SKM-1 treated with dmso at 0.1 percent for 144 hours (cell line): ENCODE measurements around the gene WDR33.

Experiments
- DNase-seq: peaks from one replicate; lab custom pipeline; 2025; ENCODE audit not compliant: unreplicated experiment; lab: John Stamatoyannopoulos, UW

WDR33 gene

DNA sequence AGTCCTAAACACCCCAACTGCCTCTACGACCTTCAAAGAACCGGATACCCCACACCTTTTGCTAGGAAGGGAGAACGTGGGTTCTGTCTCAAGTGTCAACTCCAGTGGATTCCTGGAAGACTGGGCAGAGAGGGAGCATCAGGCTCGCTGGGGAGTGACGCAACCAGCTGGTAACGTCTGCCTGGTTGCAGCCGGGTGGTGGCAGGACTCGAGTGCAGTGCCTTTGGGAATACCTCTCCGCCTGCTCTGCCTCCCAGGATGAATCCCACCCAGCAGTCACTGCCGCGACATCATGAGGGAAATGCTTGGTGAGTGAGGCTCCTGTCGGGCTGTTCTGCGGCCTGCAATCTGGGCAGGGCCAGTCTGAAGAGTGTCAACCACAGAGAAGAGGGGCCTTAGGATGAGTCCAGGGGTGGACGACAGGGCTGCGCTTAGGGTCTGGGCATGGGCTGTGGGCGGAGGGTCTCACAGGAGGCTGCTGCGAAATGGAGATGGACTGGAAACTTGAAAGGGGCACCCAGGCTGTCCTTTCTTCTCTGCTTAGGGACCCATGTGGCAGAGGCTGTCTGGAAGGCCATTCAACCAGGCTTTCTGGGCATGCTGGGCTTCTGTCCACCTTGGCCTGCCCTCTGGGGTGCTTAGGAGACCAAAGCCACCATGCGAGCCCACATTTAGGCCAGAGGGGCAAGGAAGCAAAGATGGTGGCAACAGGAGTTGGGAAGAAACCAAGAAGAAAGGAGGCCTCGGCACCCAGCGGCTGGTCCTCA is 152.1 kb downstream of the WDR33 start:
- DNase-seq = no peak

DNA sequence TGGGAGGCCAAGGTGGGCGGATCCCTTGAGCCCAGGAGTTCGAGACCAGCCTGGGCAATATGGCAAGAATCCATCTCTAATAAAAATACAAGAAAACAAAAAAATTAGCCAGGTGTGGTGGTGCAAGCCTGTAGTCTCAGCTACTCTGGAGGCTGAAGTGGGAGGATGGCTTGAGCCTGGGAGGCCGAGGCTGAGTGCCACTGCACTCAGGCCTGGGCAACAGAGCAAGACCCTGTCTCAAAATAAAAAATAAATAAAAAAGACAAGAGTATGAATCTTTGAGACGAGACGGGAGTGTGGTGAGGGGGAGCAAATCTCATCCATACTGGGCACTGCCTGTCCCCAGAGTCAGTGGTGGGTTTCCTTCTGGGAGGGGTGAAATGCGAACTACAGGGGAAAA is 152.8 kb downstream of the WDR33 start:
- no peak for DNase-seq

DNA sequence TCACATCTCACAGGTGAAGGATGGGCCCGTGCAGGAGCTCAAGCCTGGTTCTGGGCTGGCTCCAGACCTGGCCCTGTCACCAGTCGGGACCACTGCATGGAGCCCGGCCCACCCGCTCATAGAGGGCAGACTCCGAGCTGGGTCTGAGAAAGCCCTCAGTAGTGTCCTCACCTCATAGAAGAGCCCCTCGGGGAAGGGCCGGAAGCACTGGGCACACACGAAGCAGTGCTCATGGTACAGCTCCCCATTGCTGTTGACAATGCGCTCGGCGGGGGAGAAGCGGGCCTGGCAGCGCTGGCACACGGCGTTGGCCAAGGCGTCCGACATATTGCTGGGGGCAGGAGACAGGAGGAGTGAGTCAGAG is 153.8 kb downstream of the WDR33 start:
- no peak for DNase-seq

DNA sequence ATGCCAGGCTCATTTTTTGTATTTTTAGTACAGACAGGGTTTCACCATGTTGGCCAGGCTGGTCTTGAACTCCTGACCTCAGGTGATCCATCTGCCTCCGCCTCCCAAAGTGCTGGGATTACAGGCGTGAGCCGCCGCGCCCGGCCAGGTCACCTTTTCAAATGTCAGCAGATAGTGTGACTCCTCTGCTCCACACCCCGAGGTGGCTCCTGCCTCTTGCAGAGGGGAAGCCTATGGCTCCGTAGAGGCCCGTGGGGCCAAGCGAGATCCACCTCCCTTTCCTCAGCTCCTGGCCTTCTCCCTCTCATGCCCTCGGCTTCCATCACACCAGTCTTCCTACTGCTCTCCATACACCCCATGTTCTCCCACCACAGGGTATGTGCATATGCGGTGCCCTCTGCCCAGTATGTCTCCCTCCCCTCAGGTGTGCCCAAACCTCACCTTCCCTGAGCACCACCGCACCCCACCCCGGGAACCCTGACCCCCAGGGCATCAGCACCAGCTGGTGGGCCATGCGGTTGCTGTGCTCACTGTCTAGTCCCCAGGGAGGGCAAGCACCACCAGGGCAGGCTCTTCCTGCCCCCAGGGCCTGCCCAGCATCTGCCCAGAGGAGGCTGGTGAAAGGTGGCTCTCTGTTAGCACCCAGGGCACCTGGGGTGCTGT is 154.3 kb downstream of the WDR33 start:
- no peak for DNase-seq

DNA sequence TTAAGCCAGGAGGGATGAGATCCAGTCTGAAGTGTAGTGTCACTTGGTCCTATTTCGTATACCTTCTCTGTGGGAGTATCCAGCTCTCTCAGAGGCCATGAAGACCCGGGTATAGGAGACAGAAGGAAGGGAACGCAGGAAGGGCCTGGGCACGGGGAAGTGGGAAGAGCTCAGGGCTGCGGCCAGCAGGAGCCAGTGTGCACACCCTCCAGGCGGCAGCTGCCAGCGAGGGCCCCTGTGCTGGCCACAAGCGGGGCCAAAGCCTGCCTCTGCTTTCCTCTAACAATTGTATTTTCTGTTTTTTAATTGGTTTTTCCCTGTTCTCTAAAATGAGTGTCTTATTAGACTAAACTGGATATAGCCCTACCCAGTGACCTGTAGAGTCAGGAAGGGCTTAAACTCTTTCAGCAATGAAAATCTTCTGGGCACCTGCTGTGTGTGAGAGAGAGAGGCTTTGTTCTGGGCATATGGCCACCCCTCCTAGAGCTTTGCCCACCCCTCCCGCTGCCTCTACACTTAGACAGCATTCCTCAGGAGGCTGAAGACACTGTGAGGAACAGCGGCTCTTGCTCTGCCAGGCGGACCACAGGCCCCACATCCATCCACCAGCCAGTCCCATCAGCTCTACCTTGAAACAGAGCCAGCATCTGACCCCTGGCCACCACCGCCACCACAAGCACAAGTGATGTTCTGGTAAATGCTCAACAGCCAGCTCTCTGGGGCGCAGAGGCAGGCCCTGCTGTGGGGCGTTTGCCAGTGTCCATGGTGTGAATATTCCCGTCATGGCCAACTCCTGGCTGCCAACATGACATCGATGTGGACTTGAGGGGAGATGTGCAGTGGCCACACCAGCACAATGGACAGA is 155.5 kb downstream of the WDR33 start:
- DNase-seq = no peak

DNA sequence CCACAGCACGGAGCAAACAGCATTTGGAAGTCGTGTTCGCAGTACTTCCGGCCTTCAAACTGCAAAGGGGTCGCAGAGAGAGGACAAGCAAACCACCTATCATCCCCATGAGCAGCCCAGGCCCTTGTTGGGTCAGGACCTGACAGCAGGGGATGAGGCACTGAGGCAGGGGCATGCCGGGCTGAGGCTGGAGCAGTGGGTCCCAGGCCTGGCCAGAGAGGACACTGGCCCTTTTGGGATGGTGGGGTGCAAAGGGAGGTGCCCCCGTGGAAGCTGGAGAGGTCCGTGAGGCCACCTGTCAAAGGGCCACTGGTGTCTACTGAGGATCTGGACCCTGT is 156.2 kb downstream of the WDR33 start:
- no peak for DNase-seq

DNA sequence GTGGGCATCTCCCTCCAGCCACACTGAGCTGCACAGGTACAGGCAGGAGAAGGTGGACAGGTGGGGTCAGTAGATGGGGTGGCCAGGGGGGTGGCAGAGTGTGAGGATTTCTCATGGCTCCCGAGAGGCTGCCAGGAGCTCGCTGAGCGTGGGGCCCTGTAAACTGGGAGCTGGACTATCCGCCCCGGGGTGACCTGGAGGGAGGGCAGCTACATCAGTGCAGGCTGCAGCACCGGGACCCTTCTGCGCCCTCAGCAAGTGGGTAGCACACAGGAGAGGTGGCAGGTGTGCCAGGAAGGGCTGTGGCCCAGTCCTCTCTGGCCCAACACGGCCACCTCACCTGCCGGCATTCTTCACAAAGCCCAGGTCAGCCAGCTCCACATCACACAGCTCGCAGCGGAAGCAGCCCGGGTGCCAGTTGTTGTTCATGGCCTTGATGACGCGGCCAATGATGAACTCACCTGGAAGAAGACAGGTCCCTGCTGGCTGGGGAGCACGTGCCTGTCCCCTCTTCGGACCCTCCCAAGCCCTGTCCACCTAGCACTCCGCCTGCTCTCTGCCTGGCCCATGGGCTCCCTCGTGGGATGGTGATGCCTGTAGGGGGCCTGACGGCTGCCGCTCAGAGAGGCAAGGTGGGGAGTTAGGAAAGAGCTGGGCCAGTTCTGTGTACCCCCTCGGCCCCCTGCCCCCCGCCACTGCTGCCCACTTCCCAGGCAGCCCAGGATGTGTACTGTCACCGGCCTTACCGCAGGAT is 156.7 kb downstream of the WDR33 start:
- DNase-seq = no peak

DNA sequence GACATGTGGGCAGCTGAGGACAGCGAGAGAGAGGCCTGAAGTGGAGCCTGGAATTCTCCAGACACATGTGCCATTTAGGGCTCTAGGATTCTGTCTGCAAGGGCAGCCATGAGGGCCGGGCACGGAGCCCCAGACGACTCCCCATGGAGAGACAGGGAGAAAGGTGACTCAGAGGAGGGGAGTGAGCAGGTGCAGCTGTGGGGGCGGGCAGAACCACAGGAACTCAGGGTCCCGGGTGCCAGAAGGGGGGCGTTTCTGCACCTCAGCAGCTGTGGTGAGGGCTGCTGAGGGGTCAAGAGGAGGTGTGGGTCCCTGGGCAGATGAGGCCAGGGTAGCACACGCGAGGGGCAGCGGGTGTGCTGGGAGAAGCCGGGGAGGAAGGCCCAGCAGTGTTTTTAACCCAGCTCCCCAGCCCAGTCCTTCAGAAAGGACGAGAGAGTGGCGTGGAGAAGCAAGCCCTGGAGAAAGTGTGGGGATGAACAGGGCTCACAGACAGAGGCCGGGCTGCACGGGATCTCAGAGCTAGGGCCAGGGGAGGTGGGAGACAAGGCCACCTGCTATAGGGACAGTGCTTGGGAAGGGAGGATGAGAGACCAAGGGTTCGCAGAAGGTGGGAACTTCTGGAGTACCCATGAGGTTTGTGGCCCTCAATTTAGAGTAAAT is 157.4 kb downstream of the WDR33 start:
- DNase-seq = no peak

DNA sequence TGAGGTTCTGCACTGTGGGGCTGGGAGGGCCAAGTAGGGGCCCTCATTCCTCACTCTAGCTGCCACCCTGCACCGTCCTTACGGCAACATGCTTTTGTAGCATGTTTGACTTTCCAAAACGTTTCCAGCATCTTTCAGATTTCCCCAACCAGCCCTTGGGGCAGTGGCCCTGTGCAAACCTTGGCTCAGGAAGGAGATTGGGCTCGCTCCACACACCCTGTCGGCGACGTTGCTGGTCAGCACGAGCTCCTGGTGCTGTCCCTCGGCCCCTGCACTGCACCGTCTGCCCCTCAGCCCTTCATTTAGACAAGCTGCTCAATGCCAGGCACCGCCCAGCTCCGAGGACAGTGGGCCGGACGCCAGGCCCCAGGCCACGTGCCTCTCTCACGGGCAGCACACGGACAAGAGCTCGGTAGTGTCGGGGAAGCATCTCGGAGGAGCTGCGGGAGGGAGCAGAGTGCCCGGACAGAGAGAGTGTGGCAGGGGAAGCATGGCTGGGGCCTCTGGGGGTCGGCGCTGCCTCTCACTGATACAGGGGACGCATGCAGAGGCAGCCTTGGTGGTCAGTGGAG is 158.1 kb downstream of the WDR33 start:
- no peak for DNase-seq

DNA sequence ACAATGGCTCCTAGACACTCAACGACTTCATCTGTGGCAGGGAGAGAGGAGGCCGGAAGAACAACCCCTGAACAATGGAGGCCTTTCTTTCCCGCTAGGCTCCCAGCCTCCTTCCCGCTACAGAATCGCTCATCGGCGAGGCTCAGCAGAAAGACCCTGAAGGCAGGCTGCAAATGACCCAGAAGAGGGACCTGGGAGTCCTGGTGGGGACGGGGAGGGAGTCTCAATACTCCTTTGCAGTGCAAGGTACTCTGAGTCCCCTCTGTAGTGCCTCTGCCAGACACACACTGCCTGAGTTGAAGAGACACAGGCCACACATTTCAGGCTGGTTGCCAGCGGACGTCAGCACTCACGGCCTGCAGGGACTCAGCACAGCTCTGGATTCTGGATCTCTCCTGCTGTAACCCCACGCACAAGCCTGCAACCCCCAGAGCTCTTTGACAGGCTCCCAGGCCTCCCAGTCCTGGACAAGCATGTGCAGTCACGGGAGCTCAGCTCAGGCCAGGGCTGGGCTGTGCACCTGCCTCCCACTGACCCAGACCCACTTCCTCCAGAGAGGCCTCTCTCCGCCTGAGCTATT is 158.9 kb downstream of the WDR33 start:
- DNase-seq = no peak

DNA sequence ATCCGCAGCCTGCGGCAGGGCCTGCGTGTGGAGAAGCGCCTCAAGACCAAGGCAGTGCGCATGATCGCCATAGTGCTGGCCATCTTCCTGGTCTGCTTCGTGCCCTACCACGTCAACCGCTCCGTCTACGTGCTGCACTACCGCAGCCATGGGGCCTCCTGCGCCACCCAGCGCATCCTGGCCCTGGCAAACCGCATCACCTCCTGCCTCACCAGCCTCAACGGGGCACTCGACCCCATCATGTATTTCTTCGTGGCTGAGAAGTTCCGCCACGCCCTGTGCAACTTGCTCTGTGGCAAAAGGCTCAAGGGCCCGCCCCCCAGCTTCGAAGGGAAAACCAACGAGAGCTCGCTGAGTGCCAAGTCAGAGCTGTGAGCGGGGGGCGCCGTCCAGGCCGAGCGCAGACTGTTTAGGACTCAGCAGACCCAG is 159.6 kb downstream of the WDR33 start:
- DNase-seq = no peak
